Neural progenitor cell (in vitro differentiated cells): ENCODE results near the gene EXOC8. TPM values are rescaled to one million over a fixed set of nuclear protein-coding genes. Genes with fewer than 3 reads are reported as not detected.

ENCODE experiments used
- DNase-seq: peaks from one replicate; pipeline ENCODE4 v3.0.0-alpha.2; 2016; ENCODE audit warnings: low spot score
- H2AFZ ChIP-seq: fragments of 200-600 bp; sonication (generic); replicated peaks from 2 replicates; pipeline ENCODE4 v1.6.1; 2016; ENCODE audit warnings: antibody characterized with exemption
- H3F3A ChIP-seq: fragments of 200-600 bp; sonication (generic); 2 replicates; pipeline ENCODE4 v1.6.1; 2016; ENCODE audit warnings: antibody characterized with exemption, low read depth
- H3K27ac ChIP-seq: fragments of 200-600 bp; sonication (generic); 2 replicates; pipeline ENCODE4 v1.5.1; 2016; ENCODE audit warnings: mild to moderate bottlenecking
- H3K27me3 ChIP-seq: fragments of 200-600 bp; sonication (generic); 2 replicates; pipeline ENCODE4 v1.6.1; 2016; ENCODE audit warnings: mild to moderate bottlenecking, moderate library complexity
- H3K36me3 ChIP-seq: fragments of 200-600 bp; sonication (generic); 2 replicates; pipeline ENCODE4 v1.5.1; 2016
- H3K4me1 ChIP-seq: fragments of 200-600 bp; sonication (generic); 2 replicates; pipeline ENCODE4 v1.6.1; 2016; ENCODE audit warnings: mixed run types
- H3K4me2 ChIP-seq: fragments of 200-600 bp; sonication (generic); 2 replicates; pipeline ENCODE4 v1.6.1; 2016
- H3K4me3 ChIP-seq: fragments of 200-600 bp; sonication (generic); 2 replicates; pipeline ENCODE4 v1.5.1; 2016
- H3K79me2 ChIP-seq: fragments of 200-600 bp; sonication (generic); 2 replicates; pipeline ENCODE4 v1.6.1; 2016; ENCODE audit warnings: low read depth
- H3K9ac ChIP-seq: fragments of 200-600 bp; sonication (generic); 2 replicates; pipeline ENCODE4 v1.6.1; 2016
- H3K9me3 ChIP-seq: fragments of 200-600 bp; sonication (generic); 2 replicates; pipeline ENCODE4 v1.5.1; 2016; ENCODE audit warnings: low read depth
- H4K20me1 ChIP-seq: fragments of 200-600 bp; sonication (generic); 2 replicates; pipeline ENCODE4 v1.6.1; 2016; ENCODE audit warnings: low read depth
- H3K27ac Mint-ChIP-seq: 3 replicates; pipeline ENCODE4 v1.8.0; 2021; ENCODE audit warnings: mixed read lengths
- H3K27me3 Mint-ChIP-seq: 2 replicates; pipeline ENCODE4 v1.8.0; 2022; ENCODE audit warnings: low read depth, mild to moderate bottlenecking, inconsistent platforms, moderate library complexity, mixed read lengths; ENCODE audit not compliant: insufficient read depth
- H3K36me3 Mint-ChIP-seq: 3 replicates; pipeline ENCODE4 v1.8.0; 2021; ENCODE audit warnings: mixed read lengths
- H3K4me1 Mint-ChIP-seq: 3 replicates; pipeline ENCODE4 v1.8.0; 2021; ENCODE audit warnings: mixed read lengths
- H3K4me3 Mint-ChIP-seq: 3 replicates; pipeline ENCODE4 v1.8.0; 2021; ENCODE audit warnings: mild to moderate bottlenecking, moderate library complexity, mixed read lengths
- H3K9me3 Mint-ChIP-seq: 3 replicates; pipeline ENCODE4 v1.8.0; 2020; ENCODE audit warnings: mixed read lengths
- CTCF ChIP-seq: fragments of 200-600 bp; sonication (generic); IDR thresholded peaks from 2 replicates; pipeline ENCODE4 v1.5.1; 2017; ENCODE audit warnings: antibody characterized with exemption, mild to moderate bottlenecking
- EZH2 ChIP-seq: fragments of 200-600 bp; sonication (generic); IDR thresholded peaks from 2 replicates; pipeline ENCODE4 v1.6.1; 2017; ENCODE audit warnings: antibody characterized with exemption, mild to moderate bottlenecking, moderate library complexity
- EZH2phosphoT487 ChIP-seq: fragments of 200-600 bp; sonication (generic); IDR thresholded peaks from 2 replicates; pipeline ENCODE4 v1.6.1; 2017; ENCODE audit warnings: antibody characterized with exemption
- total RNA-seq: library from RNA; depleted of rRNA; stranded (reverse); fragments of >200 nt; gene quantifications from 2 replicates; pipeline ENCODE4 v1.2.3, GENCODE V29; 2015; ENCODE audit warnings: low replicate concordance

EXOC8 gene
- total RNA-seq, 1 donor from 2014 or later, result 11.8 TPM

- no peak overlapping the region for H2AFZ ChIP-seq
- no peak for DNase-seq
- Mint-ChIP-seq H3K27ac (no peak overlapping the region), H3K4me1 (no peaks in the 10 kb centered on the region), H3K4me3 (no peak overlapping the region), H3K9me3 (no peaks in the 10 kb centered on the region), H3K27me3 (no peaks in the 10 kb centered on the region), H3K36me3 (peaks cover 16% of the 10 kb centered on the region)
- H3K79me2 ChIP-seq, result no peaks in the 10 kb centered on the region
- H3K27ac ChIP-seq, result no peak overlapping the region
- no peaks in the 10 kb centered on the region for H3F3A ChIP-seq
- no peak overlapping the region for H3K4me3 ChIP-seq
- no peak overlapping the region for H3K9ac ChIP-seq
- no peaks in the 10 kb centered on the region for H3K27me3 ChIP-seq
- no peaks in the 10 kb centered on the region for H3K4me1 ChIP-seq
- no peak overlapping the region for H3K4me2 ChIP-seq
- TF ChIP-seq EZH2, result no peak
- H3K9me3 ChIP-seq, result no peaks in the 10 kb centered on the region
- no peaks in the 10 kb centered on the region for H3K36me3 ChIP-seq
- no peaks in the 10 kb centered on the region for H4K20me1 ChIP-seq
Measured at GRCh38 chr1:231363624-231364023, 26.0 kb upstream of the EXOC8 start.

- H3K36me3 ChIP-seq, result no peaks in the 10 kb centered on the region
- TF ChIP-seq EZH2phosphoT487 (no peak), CTCF (no peak), EZH2 (no peak)
- no peak overlapping the region for H3K9ac ChIP-seq
- H3K4me1 ChIP-seq, result no peaks in the 10 kb centered on the region
- no peaks in the 10 kb centered on the region for H3K9me3 ChIP-seq
- H3K27ac ChIP-seq, result no peak overlapping the region
- H3K27me3 Mint-ChIP-seq, result no peaks in the 10 kb centered on the region
- H3K4me3 Mint-ChIP-seq, result no peak overlapping the region
- H3K27ac Mint-ChIP-seq, result no peak overlapping the region
- H2AFZ ChIP-seq, result no peak overlapping the region
- H3K27me3 ChIP-seq, result no peaks in the 10 kb centered on the region
- H4K20me1 ChIP-seq, result no peaks in the 10 kb centered on the region
- H3K9me3 Mint-ChIP-seq, result no peaks in the 10 kb centered on the region
- no peaks in the 10 kb centered on the region for H3K4me1 Mint-ChIP-seq
- no peak overlapping the region for H3K4me2 ChIP-seq
- DNase-seq, result no peak
- no peak overlapping the region for H3K4me3 ChIP-seq
- H3F3A ChIP-seq, result peaks cover 4% of the 10 kb centered on the region
- no peaks in the 10 kb centered on the region for H3K79me2 ChIP-seq
- peaks cover 13% of the 10 kb centered on the region for H3K36me3 Mint-ChIP-seq
Measured at GRCh38 chr1:231362325-231362724, 24.7 kb upstream of the EXOC8 start.

- no peaks in the 10 kb centered on the region for H3K9me3 ChIP-seq
- Mint-ChIP-seq H3K27me3 (no peaks in the 10 kb centered on the region), H3K27ac (no peak overlapping the region), H3K9me3 (no peaks in the 10 kb centered on the region), H3K36me3 (peaks cover 13% of the 10 kb centered on the region), H3K4me1 (no peaks in the 10 kb centered on the region), H3K4me3 (no peak overlapping the region)
- no peaks in the 10 kb centered on the region for H3K36me3 ChIP-seq
- DNase-seq, result no peak
- H3K27me3 ChIP-seq, result no peaks in the 10 kb centered on the region
- TF ChIP-seq EZH2phosphoT487, result no peak
- TF ChIP-seq CTCF, result no peak
- no peak overlapping the region for H2AFZ ChIP-seq
- no peak overlapping the region for H3K4me2 ChIP-seq
- no peaks in the 10 kb centered on the region for H3K4me1 ChIP-seq
- H3F3A ChIP-seq, result peaks cover 5% of the 10 kb centered on the region
- no peak overlapping the region for H3K27ac ChIP-seq
- H3K9ac ChIP-seq, result no peak overlapping the region
- H4K20me1 ChIP-seq, result no peaks in the 10 kb centered on the region
- H3K79me2 ChIP-seq, result no peaks in the 10 kb centered on the region
- no peak overlapping the region for H3K4me3 ChIP-seq
Measured at GRCh38 chr1:231359113-231359512, 21.5 kb upstream of the EXOC8 start.

- DNase-seq, result peak; percentile 73
- no peaks in the 10 kb centered on the region for H3K4me1 ChIP-seq
- no peak overlapping the region for H2AFZ ChIP-seq
- Mint-ChIP-seq H3K4me1 (no peaks in the 10 kb centered on the region), H3K9me3 (no peaks in the 10 kb centered on the region), H3K4me3 (no peak overlapping the region), H3K36me3 (peaks cover 13% of the 10 kb centered on the region), H3K27me3 (no peaks in the 10 kb centered on the region), H3K27ac (no peak overlapping the region)
- no peaks in the 10 kb centered on the region for H3K27me3 ChIP-seq
- H3K9me3 ChIP-seq, result no peaks in the 10 kb centered on the region
- no peaks in the 10 kb centered on the region for H3K79me2 ChIP-seq
- no peaks in the 10 kb centered on the region for H4K20me1 ChIP-seq
- no peaks in the 10 kb centered on the region for H3K36me3 ChIP-seq
- no peak overlapping the region for H3K9ac ChIP-seq
- no peak overlapping the region for H3K4me3 ChIP-seq
- no peak overlapping the region for H3K4me2 ChIP-seq
- H3F3A ChIP-seq, result peaks cover 5% of the 10 kb centered on the region
- TF ChIP-seq EZH2phosphoT487 (no peak), CTCF (peak; percentile 86)
- no peak overlapping the region for H3K27ac ChIP-seq
Measured at GRCh38 chr1:231357831-231358354, 20.2 kb upstream of the EXOC8 start.
